Inferior parietal cortex (tissue), 1 donor: ENCODE measurements around the gene SMIM29.
A peak's percentile ranks its signal among the peaks of the same experiment; 100 is the strongest.
"Not testable (repeated sequence)": the region's sequence is repeated elsewhere in the genome, so short reads cannot be mapped to it uniquely, and the experiment has no call there.

Experiments used
- DNase-seq: peaks from one replicate; pipeline ENCODE4 v3.0.0-alpha.2; 2016; ENCODE audit errors: extremely low spot score

The SMIM29 gene

GRCh38 chr6:34269132-34269531 lies 20.3 kb upstream of the SMIM29 start:
- DNase-seq: not testable (repeated sequence)

DNA sequence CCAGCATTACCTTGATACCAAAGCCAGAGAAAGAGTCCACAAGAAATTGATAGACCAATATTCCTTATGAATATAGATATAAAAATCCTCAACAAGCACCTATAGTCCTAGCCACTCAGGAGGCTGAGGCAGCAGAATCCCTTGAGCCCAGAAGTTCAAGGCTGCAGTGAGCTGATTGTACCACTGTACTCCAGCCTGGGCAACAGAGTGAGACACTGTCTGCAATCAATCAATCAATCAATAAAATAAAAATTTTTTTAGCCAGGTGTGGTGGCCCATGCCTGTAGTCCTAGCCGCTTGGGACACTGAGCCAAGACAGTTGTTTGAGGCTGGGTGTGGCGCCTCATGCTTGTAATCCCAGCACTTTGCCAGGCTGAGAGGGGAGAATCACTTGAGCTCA lies 18.9 kb upstream of the SMIM29 start:
- DNase-seq: no peak

GRCh38 chr6:34263484-34263883 lies 14.7 kb upstream of the SMIM29 start:
- not testable (repeated sequence) for DNase-seq

- DNase-seq: no peak
Observed at GRCh38 chr6:34260576-34261267, 11.9 kb upstream of the SMIM29 start.

DNA sequence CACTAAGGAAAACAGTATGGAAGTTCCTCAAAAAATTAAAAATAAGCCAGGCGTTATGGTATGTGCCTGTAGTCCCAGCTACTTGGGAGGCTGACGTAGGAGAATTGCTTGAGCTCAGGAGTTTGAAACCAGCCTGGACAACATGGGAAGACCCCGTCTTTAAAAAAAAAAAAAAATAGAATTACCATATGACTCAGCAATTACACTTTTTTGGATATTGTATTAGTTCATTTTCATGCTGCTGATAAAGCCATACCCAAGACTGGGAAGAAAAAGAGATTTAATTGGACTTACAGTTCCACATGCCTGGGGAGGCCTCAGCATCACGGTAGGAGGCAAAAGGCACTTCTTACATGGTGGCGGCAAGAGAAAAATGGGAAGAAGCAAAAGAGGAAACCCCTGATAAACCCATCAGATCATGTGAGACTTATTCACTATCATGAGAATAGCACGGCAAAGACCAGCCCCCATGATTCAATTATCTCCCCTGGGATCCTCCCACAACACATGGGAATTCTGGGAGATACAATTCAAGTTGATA lies 10.8 kb upstream of the SMIM29 start:
- DNase-seq: no peak

DNA sequence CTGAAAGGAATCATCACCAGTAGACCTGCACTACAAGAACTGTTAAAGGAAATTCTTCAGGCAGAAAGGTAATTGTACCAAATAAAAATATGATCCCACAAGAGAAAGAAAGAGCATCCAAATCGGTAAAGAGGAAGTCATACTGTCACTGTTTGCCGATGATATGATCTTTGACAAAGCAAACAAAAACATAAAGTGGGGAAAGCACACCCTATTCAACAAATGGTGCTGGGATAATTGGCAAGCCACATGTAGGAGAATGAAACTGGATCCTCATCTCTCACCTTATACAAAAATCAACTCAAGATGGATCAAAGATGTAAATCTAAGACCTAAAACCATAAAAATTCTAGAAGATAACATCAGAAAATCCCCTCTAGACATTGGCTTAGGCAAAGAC lies 3.6 kb upstream of the SMIM29 start:
- DNase-seq: not testable (repeated sequence)

GRCh38 chr6:34249469-34250261 lies 859 bp upstream of the SMIM29 start:
- no peak for DNase-seq

- no peak for DNase-seq
Observed at GRCh38 chr6:34248198-34248726, 544 bp downstream of the SMIM29 start.

GRCh38 chr6:34247481-34248197 lies 1.2 kb downstream of the SMIM29 start:
- no peak for DNase-seq

DNA sequence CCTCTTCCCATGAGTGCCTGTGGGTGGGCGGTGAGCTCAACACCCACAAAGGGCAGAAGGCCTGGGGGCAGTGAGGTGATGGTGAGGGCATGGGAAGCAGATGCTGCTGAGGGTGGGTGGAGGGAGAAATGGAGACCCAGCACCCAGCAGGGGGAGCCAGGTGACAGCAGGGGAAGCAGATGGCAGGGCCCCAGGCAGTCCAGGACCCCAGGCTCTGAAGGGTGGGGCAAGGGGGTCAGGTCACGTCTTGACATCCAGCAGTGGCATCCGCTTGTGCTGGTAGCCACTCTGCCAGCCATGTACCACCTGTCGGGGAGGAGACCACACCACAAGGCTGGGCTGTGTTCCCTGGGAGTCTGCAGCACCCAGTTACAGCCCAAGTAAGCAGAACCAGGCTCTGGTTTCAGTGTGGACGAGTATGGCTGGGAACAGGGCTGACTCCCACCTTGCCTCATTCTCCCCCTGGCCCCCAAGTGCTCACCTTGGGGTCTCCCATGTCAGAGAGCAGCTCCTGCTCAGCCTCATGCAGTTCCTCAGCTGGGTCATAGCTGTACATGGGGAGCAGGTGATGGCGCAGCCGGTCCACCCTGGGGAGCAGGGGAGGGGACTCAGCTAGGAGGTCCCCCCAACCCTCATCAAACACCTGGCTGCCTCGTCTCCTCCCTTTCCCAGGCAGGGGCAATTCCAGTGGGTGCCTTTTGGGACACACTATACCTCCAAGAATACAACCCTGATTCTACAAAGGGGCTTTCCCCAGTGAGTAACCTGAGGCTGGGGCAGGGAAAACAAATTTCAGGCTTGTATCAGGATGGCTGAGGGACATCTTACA lies 2.0 kb downstream of the SMIM29 start:
- no peak for DNase-seq

DNA sequence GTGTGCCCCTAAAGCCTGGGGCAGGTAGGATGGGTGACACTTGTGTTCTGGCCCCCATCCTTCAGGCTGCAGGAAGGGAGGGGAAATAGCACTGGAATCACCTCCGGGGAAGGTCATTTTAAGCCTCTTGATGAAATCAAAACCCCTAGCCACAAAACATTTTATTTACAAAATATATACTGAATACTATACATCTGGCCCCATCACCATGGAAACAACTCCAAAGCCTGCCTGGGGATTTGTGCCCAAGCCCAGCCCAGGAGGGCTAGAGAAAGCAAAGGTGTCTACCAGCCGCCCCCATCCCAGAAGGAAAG lies 2.6 kb downstream of the SMIM29 start:
- no peak for DNase-seq

DNA sequence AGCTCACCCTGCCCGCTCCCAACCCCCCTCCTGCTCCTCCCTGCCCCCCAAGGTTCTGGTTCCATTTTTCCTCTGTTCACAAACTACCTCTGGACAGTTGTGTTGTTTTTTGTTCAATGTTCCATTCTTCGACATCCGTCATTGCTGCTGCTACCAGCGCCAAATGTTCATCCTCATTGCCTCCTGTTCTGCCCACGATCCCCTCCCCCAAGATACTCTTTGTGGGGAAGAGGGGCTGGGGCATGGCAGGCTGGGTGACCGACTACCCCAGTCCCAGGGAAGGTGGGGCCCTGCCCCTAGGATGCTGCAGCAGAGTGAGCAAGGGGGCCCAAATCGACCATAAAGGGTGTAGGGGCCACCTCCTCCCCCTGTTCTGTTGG lies 3.1 kb downstream of the SMIM29 start:
- DNase-seq: not testable (repeated sequence)

DNA sequence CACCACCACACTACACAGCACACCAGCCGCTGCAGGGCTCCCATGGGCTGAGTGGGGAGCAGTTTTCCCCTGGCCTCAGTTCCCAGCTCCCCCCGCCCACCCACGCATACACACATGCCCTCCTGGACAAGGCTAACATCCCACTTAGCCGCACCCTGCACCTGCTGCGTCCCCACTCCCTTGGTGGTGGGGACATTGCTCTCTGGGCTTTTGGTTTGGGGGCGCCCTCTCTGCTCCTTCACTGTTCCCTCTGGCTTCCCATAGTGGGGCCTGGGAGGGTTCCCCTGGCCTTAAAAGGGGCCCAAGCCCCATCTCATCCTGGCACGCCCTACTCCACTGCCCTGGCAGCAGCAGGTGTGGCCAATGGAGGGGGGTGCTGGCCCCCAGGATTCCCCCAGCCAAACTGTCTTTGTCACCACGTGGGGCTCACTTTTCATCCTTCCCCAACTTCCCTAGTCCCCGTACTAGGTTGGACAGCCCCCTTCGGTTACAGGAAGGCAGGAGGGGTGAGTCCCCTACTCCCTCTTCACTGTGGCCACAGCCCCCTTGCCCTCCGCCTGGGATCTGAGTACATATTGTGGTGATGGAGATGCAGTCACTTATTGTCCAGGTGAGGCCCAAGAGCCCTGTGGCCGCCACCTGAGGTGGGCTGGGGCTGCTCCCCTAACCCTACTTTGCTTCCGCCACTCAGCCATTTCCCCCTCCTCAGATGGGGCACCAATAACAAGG lies 3.6 kb downstream of the SMIM29 start:
- not testable (repeated sequence) for DNase-seq

- DNase-seq: peak; percentile 47
Observed at GRCh38 chr6:34243901-34244884, 4.6 kb downstream of the SMIM29 start.

GRCh38 chr6:34243131-34243771 lies 5.6 kb downstream of the SMIM29 start:
- DNase-seq: no peak

DNA sequence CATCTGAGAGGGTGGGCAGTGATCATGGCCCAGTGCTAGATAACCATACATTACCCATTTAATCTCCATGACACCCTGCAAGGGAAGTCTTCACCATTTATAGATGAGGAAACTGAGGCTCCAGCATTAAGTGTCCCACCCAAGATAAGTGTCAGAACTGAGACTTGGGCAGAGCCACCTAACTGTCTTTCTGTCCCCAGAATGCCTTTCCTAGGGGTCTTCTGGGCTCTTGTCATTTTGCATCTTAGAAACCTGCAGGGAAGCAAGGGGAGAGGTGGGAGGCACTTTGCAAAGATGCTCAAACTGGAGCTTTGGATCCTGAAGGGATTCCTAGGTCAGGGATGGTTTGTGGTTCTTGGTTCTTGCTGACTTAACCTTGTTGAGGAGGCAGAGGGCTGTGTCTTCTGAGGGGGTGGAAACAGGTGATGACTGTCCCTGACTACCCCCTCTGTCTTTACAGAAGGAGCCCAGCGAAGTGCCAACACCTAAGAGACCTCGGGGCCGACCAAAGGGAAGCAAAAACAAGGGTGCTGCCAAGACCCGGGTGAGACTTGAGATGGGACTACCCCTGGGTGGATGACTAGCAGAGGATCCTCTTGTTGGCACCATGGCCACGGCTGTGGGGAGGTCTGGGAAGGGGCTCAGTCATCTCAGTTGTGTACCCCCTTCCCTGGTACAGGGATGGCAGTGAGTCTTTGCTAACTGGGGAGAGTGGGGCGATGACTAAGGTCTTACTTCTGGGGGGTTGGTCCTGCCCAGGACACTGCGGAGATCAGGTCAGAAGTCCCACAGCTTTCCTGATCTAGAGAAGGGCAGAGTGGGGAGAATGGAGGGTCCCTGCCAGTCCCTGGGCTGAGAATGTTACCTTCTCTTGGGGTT lies 6.3 kb downstream of the SMIM29 start:
- no peak for DNase-seq

- DNase-seq: no peak
Observed at GRCh38 chr6:34241351-34242215, 7.2 kb downstream of the SMIM29 start.
